ENCODE results near the gene PARN.

PARN gene

DNA sequence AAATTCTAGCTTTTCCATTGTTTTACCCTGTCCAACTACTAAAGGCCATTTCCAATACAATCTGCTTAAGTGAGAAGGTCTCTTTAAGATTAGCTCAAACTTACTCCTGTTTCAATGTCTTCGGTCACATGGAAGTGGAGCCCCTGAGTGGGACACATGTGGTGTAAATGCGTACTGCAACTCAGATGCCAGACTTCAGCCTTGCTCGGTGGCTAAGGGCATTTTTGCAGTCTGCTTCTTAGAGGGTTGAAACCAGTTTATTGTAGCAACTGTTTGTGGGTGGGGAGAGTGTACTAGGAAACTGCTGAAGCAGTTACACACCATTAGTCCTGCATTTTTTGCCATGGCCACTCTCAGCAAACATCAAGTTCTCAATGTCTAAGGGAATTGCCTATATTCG lies 140.6 kb downstream of the PARN start:
- no peak overlapping the region for H3K4me3 ChIP-seq (ENCODE audit: low read depth, low read length)
- peak; percentile 44 for DNase-seq (ENCODE audit: low read depth)
- TF ChIP-seq MYC (IDR thresholded peaks at IDR 0.05; ENCODE audit: low read depth, low read length) = no peak
- peak; percentile 58 for TF ChIP-seq MAX (IDR thresholded peaks at IDR 0.05; ENCODE audit: low read depth, low read length)
- TF ChIP-seq, protein P1, sequence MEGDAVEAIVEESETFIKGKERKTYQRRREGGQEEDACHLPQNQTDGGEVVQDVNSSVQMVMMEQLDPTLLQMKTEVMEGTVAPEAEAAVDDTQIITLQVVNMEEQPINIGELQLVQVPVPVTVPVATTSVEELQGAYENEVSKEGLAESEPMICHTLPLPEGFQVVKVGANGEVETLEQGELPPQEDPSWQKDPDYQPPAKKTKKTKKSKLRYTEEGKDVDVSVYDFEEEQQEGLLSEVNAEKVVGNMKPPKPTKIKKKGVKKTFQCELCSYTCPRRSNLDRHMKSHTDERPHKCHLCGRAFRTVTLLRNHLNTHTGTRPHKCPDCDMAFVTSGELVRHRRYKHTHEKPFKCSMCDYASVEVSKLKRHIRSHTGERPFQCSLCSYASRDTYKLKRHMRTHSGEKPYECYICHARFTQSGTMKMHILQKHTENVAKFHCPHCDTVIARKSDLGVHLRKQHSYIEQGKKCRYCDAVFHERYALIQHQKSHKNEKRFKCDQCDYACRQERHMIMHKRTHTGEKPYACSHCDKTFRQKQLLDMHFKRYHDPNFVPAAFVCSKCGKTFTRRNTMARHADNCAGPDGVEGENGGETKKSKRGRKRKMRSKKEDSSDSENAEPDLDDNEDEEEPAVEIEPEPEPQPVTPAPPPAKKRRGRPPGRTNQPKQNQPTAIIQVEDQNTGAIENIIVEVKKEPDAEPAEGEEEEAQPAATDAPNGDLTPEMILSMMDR (IDR thresholded peaks at IDR 0.05; ENCODE audit: low read depth, low read length) = peak; percentile 10
- TF ChIP-seq POLR2A (IDR thresholded peaks at IDR 0.05; ENCODE audit: extremely low read depth, insufficient read length) = no peak

DNA sequence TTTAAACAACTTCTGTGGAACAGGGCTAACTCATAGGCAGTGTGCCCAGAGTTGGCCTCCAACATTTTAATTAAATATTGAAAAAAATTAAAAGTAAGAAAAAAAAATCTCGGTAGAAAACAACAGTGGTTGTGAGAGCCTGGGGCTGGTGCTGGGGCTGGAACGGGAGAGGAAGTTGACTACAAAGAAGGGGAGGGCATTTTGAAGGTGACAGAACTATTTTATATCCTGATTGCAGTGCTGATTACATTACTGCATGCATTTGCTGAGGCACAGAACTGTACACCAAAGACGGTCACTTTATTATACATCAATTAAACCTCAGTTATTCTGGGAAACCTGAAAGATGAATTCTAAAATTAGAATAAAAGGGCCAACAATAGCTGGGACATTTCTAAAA lies 142.5 kb downstream of the PARN start:
- DNase-seq (ENCODE audit: low read depth) = peak; percentile 16
- H3K4me3 ChIP-seq (ENCODE audit: low read depth, low read length) = no peak overlapping the region
- TF ChIP-seq MAX (IDR thresholded peaks at IDR 0.05; ENCODE audit: low read depth, low read length) (no peak), POLR2A (IDR thresholded peaks at IDR 0.05; ENCODE audit: extremely low read depth, insufficient read length) (no peak), MYC (IDR thresholded peaks at IDR 0.05; ENCODE audit: low read depth, low read length) (no peak)
- TF ChIP-seq, protein P1 (IDR thresholded peaks at IDR 0.05; ENCODE audit: low read depth, low read length) = no peak

- DNase-seq (ENCODE audit: low read depth) = peak; percentile 30
- no peak overlapping the region for H3K4me3 ChIP-seq (ENCODE audit: low read depth, low read length)
- TF ChIP-seq POLR2A (IDR thresholded peaks at IDR 0.05; ENCODE audit: extremely low read depth, insufficient read length) (no peak), MYC (IDR thresholded peaks at IDR 0.05; ENCODE audit: low read depth, low read length) (no peak), MAX (IDR thresholded peaks at IDR 0.05; ENCODE audit: low read depth, low read length) (no peak)
- TF ChIP-seq, protein P1 (IDR thresholded peaks at IDR 0.05; ENCODE audit: low read depth, low read length) = no peak
Observed at GRCh38 chr16:14486520-14487303, 143.3 kb downstream of the PARN start.

DNA sequence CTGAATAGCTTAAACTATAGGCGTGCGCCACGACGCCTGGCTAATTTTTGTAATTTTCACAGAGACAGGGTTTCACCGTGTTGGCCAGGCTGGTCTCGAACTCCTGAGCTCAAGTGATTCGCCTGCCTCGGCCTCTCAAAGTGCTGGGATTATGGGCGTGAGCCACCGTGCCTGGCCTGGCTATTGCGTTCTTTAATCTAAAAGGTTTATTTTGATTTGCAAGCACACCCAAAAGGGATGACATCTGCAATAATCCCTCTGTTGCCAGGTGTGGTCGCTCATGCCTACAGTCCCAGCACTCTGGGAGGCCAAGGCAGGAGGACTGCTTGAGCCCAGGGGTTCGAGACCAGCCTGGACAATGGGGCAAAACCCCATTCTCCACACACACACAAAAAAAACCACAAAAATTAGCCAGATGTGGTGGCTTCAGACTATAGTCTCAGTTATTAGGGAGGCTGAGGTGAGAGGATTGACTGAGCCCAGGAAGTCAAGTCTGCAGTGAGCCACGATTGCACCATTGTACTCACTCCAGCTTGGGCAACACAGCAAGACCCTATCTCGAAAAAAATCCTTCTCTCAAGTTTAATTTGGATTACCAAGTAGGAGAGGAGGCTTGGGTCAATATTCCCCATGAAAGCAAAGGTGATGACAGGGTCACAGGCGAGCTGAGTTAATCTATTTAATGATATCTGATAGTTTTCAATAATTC lies 144.1 kb downstream of the PARN start:
- no peak for DNase-seq (ENCODE audit: low read depth)
- no peak overlapping the region for H3K4me3 ChIP-seq (ENCODE audit: low read depth, low read length)
- TF ChIP-seq MYC (IDR thresholded peaks at IDR 0.05; ENCODE audit: low read depth, low read length) = no peak
- TF ChIP-seq MAX (IDR thresholded peaks at IDR 0.05; ENCODE audit: low read depth, low read length) = no peak
- TF ChIP-seq, protein P1 (IDR thresholded peaks at IDR 0.05; ENCODE audit: low read depth, low read length) = no peak
- TF ChIP-seq POLR2A (IDR thresholded peaks at IDR 0.05; ENCODE audit: extremely low read depth, insufficient read length) = no peak

- no peak for DNase-seq (ENCODE audit: low read depth)
- no peak overlapping the region for H3K4me3 ChIP-seq (ENCODE audit: low read depth, low read length)
- no peak for TF ChIP-seq MYC (IDR thresholded peaks at IDR 0.05; ENCODE audit: low read depth, low read length)
- TF ChIP-seq MAX (IDR thresholded peaks at IDR 0.05; ENCODE audit: low read depth, low read length) = no peak
- no peak for TF ChIP-seq POLR2A (IDR thresholded peaks at IDR 0.05; ENCODE audit: extremely low read depth, insufficient read length)
- TF ChIP-seq, protein P1 (IDR thresholded peaks at IDR 0.05; ENCODE audit: low read depth, low read length) = no peak
Observed at GRCh38 chr16:14485121-14485551, 144.9 kb downstream of the PARN start.
